ENCODE measurements around the gene CCDC57.
A peak's percentile ranks its signal among the peaks of the same experiment; 100 is the strongest.

Gene CCDC57

GRCh38 chr17:82236142-82236971 is 23.7 kb upstream of the CCDC57 start:
- no peaks in the 10 kb centered on the region for H4K20me1 ChIP-seq (ENCODE audit: insufficient read depth)
- no peaks in the 10 kb centered on the region for H3K36me3 ChIP-seq (ENCODE audit: insufficient read depth)
- H3K27ac ChIP-seq = no peak overlapping the region
- H3K4me1 ChIP-seq (ENCODE audit: low read depth, poor library complexity, severe bottlenecking) = peaks cover 36% of the 10 kb centered on the region
- peak; percentile 98 for TF ChIP-seq CTCF (conservative IDR thresholded peaks at IDR 0.05; ENCODE audit: low read depth, low read length)
- H3K27me3 ChIP-seq (ENCODE audit: insufficient read depth, low read depth) = peaks cover 9% of the 10 kb centered on the region; the same call in 1 of the 2 replicates
- no peak overlapping the region for H3K4me2 ChIP-seq
- no peaks in the 10 kb centered on the region for H3K79me2 ChIP-seq (ENCODE audit: insufficient read depth, low read depth)
- no peak overlapping the region for H2AFZ ChIP-seq (ENCODE audit: low read depth)
- H3K4me3 ChIP-seq (IDR thresholded peaks at IDR 0.05; ENCODE audit: insufficient read depth, low read depth, low read length) = no peak overlapping the region
- no peak overlapping the region for H3K9ac ChIP-seq

DNA sequence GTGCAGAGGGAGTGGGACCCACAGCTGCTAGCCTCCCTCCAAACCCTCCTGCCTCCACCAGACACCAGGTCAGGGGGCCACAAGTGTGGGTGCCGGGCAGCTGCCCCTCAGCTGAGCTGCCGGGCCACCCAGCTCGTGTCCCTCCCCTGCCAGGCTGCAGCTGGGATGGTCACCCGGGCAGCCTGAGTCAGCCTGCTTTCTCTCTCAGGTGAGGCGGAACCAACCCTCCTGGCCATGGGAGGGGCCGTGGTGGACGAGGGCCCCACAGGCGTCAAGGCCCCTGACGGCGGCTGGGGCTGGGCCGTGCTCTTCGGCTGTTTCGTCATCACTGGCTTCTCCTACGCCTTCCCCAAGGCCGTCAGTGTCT is 23.1 kb upstream of the CCDC57 start:
- TF ChIP-seq CTCF (conservative IDR thresholded peaks at IDR 0.05; ENCODE audit: low read depth, low read length) = no peak
- H4K20me1 ChIP-seq (ENCODE audit: insufficient read depth) = no peaks in the 10 kb centered on the region
- H3K4me3 ChIP-seq (IDR thresholded peaks at IDR 0.05; ENCODE audit: insufficient read depth, low read depth, low read length) = no peak overlapping the region
- H3K79me2 ChIP-seq (ENCODE audit: insufficient read depth, low read depth) = no peaks in the 10 kb centered on the region
- no peaks in the 10 kb centered on the region for H3K36me3 ChIP-seq (ENCODE audit: insufficient read depth)
- no peak overlapping the region for H2AFZ ChIP-seq (ENCODE audit: low read depth)
- no peak overlapping the region for H3K4me2 ChIP-seq
- H3K27ac ChIP-seq = no peak overlapping the region
- peaks cover 38% of the 10 kb centered on the region for H3K4me1 ChIP-seq (ENCODE audit: low read depth, poor library complexity, severe bottlenecking)
- peaks cover 9% of the 10 kb centered on the region; the same call in 1 of the 2 replicates for H3K27me3 ChIP-seq (ENCODE audit: insufficient read depth, low read depth)
- H3K9ac ChIP-seq = no peak overlapping the region

DNA sequence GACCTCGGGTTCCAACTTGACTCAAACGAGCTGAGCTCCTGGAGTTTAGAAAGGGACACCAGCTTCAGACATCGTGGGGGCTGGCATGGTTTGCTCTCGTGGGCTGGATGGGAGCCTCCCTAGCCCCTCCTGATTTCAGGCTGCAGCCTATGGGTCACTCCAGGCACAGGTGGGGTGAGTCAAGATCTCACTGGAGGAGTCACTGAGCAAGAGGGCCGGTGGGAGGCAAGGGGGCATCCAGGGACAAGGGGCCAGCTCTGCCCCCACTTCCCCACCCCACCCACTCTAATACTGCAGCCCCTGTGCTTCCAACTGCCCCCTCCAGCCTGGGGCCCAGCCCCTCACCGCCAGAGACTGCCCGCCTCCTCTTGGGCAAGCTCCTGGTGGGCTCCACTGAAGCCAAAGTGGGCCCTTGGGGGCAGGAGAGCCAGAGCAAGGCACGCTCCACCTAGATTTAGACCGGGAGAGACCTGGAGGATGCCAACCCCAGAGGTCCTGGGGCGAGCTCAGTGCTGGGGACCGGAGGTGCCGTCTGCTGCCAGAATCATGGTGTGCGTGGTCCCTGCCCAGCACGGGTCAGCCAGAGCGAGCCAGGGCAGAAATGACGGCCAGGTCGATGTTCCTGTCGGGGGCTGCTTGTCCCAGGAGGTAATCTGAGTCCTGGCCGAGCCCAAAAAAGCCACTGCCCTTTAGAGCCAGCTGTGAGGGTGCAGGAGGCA is 22.6 kb upstream of the CCDC57 start:
- Histone ChIP-seq H3K27ac (no peak overlapping the region), H4K20me1 (ENCODE audit: insufficient read depth) (no peaks in the 10 kb centered on the region), H2AFZ (ENCODE audit: low read depth) (no peak overlapping the region), H3K79me2 (ENCODE audit: insufficient read depth, low read depth) (no peaks in the 10 kb centered on the region), H3K4me1 (ENCODE audit: low read depth, poor library complexity, severe bottlenecking) (peaks cover 42% of the 10 kb centered on the region), H3K9ac (no peak overlapping the region), H3K36me3 (ENCODE audit: insufficient read depth) (no peaks in the 10 kb centered on the region), H3K4me3 (IDR thresholded peaks at IDR 0.05; ENCODE audit: insufficient read depth, low read depth, low read length) (no peak overlapping the region), H3K4me2 (no peak overlapping the region), H3K27me3 (ENCODE audit: insufficient read depth, low read depth) (peaks cover 12% of the 10 kb centered on the region; the same call in 1 of the 2 replicates)
- TF ChIP-seq CTCF (conservative IDR thresholded peaks at IDR 0.05; ENCODE audit: low read depth, low read length) = no peak

DNA sequence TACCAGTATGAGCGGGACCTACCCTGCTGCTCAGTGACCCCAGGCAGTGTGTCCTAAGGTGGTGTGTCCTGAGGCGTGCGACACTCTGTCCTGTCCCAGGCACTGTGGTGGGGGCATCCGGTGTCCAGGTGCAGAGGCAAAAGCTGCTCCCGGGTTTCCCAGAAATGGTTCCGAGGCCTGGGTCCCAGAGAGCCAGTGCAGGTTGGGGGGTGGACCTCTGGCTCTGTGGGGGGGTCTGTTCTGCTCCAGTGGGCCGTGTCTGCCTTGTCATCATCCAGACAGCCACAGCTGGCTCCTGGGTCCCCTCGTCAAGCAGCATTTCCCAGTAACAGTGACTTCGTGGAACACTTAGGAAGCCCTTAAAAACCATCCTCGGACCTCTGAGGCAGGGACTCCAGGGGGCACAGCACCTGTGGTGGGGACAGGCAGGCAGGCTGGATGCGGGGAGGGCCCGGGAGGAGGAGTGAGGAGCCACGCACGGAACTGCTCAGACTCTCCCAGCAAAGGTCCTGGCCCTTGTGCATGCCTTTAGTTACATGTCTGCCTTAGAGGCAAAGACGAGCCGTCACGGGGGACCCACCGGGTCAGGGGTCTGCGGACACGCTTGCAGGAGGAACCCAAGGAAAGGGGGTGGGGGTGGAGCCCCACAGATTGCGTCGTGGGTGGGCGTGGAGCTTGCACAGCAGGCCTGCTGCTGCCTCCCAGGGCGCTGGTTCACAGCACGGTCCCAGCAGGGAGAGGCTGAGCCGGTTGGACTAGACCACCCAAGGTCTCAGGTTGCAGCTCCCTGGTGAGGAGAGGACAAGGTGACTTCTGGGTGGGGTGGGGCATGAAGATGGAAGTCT is 21.8 kb upstream of the CCDC57 start:
- no peak for TF ChIP-seq CTCF (conservative IDR thresholded peaks at IDR 0.05; ENCODE audit: low read depth, low read length)
- H2AFZ ChIP-seq (ENCODE audit: low read depth) = no peak overlapping the region
- peaks cover 35% of the 10 kb centered on the region for H3K4me1 ChIP-seq (ENCODE audit: low read depth, poor library complexity, severe bottlenecking)
- H3K4me3 ChIP-seq (IDR thresholded peaks at IDR 0.05; ENCODE audit: insufficient read depth, low read depth, low read length) = no peak overlapping the region
- H3K9ac ChIP-seq = no peak overlapping the region
- H3K36me3 ChIP-seq (ENCODE audit: insufficient read depth) = no peaks in the 10 kb centered on the region
- H3K4me2 ChIP-seq = no peak overlapping the region
- H3K79me2 ChIP-seq (ENCODE audit: insufficient read depth, low read depth) = no peaks in the 10 kb centered on the region
- no peaks in the 10 kb centered on the region for H4K20me1 ChIP-seq (ENCODE audit: insufficient read depth)
- H3K27me3 ChIP-seq (ENCODE audit: insufficient read depth, low read depth) = peaks cover 20% of the 10 kb centered on the region; the same call in 1 of the 2 replicates
- no peak overlapping the region for H3K27ac ChIP-seq
